H9 (cell line): ENCODE results near the gene BUD13. TPM values are rescaled to one million over a fixed set of nuclear protein-coding genes. Genes with fewer than 3 reads are reported as not detected.

Experiments used
- DNase-seq: peaks from one replicate; pipeline ENCODE4 v3.0.0-alpha.2; 2017
- H2AFZ ChIP-seq: one replicate; pipeline ENCODE4 v1.6.1; 2013; ENCODE audit warnings: mild to moderate bottlenecking, low read length, control low read depth, moderate library complexity
- H2AK5ac ChIP-seq: 2 replicates; pipeline ENCODE4 v1.6.1; 2013; ENCODE audit warnings: low read length, control low read depth, mixed read lengths; ENCODE audit not compliant: insufficient read length
- H2BK120ac ChIP-seq: one replicate; pipeline ENCODE4 v1.6.1; 2013; ENCODE audit warnings: low read depth, mild to moderate bottlenecking, low read length, control low read depth, inconsistent platforms; ENCODE audit not compliant: poor library complexity, severe bottlenecking
- H2BK12ac ChIP-seq: 2 replicates; pipeline ENCODE4 v1.6.1; 2013; ENCODE audit warnings: low read length, control low read depth, mixed read lengths, low read depth; ENCODE audit not compliant: insufficient read length
- H2BK15ac ChIP-seq: 2 replicates; pipeline ENCODE4 v1.6.1; 2013; ENCODE audit warnings: low read depth, low read length, control low read depth
- H2BK20ac ChIP-seq: one replicate; pipeline ENCODE4 v1.6.1; 2013; ENCODE audit warnings: low read depth, mild to moderate bottlenecking, low read length, control low read depth, inconsistent platforms; ENCODE audit not compliant: poor library complexity, severe bottlenecking
- H2BK5ac ChIP-seq: 2 replicates; pipeline ENCODE4 v1.6.1; 2013; ENCODE audit warnings: low read length, control low read depth, mixed read lengths; ENCODE audit not compliant: insufficient read length
- H3K14ac ChIP-seq: 2 replicates; pipeline ENCODE4 v1.6.1; 2013; ENCODE audit warnings: low read length, control low read depth; ENCODE audit not compliant: insufficient read depth
- H3K18ac ChIP-seq: 2 replicates; pipeline ENCODE4 v1.6.1; 2013; ENCODE audit warnings: low read depth, mild to moderate bottlenecking, mixed read lengths, low read length, control low read depth; ENCODE audit not compliant: insufficient read length
- H3K23ac ChIP-seq: 2 replicates; pipeline ENCODE4 v1.6.1; 2013; ENCODE audit warnings: low read length, control low read depth, mixed read lengths, low read depth; ENCODE audit not compliant: insufficient read length
- H3K23me2 ChIP-seq: 2 replicates; pipeline ENCODE4 v1.6.1; 2013; ENCODE audit warnings: low read depth, mild to moderate bottlenecking, mixed read lengths, low read length, control low read depth; ENCODE audit not compliant: insufficient read length, poor library complexity, severe bottlenecking
- H3K27ac ChIP-seq: 2 replicates; pipeline ENCODE4 v1.5.1; 2013; ENCODE audit warnings: low read length, control low read depth, mixed read lengths, low read depth; ENCODE audit not compliant: insufficient read length
- H3K27me3 ChIP-seq: 2 replicates; pipeline ENCODE4 v1.6.1; 2013; ENCODE audit warnings: low read length, control low read depth, inconsistent platforms; ENCODE audit not compliant: insufficient read depth
- H3K4ac ChIP-seq: 2 replicates; pipeline ENCODE4 v1.6.1; 2013; ENCODE audit warnings: low read depth, mild to moderate bottlenecking, control low read depth, inconsistent platforms, low read length, moderate library complexity
- H3K4me1 ChIP-seq: 2 replicates; pipeline ENCODE4 v1.6.1; 2013; ENCODE audit warnings: low read length, control low read depth, inconsistent platforms; ENCODE audit not compliant: insufficient read depth
- H3K4me2 ChIP-seq: 2 replicates; pipeline ENCODE4 v1.6.1; 2013; ENCODE audit warnings: low read length, control low read depth, mixed read lengths; ENCODE audit not compliant: insufficient read length, insufficient read depth
- H3K56ac ChIP-seq: 2 replicates; pipeline ENCODE4 v1.6.1; 2013; ENCODE audit warnings: low read depth, mild to moderate bottlenecking, mixed read lengths, low read length, control low read depth; ENCODE audit not compliant: insufficient read length
- H3K79me1 ChIP-seq: 2 replicates; pipeline ENCODE4 v1.6.1; 2013; ENCODE audit warnings: low read depth, mild to moderate bottlenecking, moderate library complexity, low read length, control low read depth, inconsistent platforms; ENCODE audit not compliant: insufficient read depth, poor library complexity, severe bottlenecking
- H3K79me2 ChIP-seq: 2 replicates; pipeline ENCODE4 v1.6.1; 2013; ENCODE audit warnings: low read length, control low read depth, inconsistent platforms; ENCODE audit not compliant: insufficient read depth
- H3K9ac ChIP-seq: 2 replicates; pipeline ENCODE4 v1.6.1; 2013; ENCODE audit warnings: low read length, control low read depth, mixed read lengths; ENCODE audit not compliant: insufficient read length; ENCODE audit errors: extremely low read depth
- H3K9me3 ChIP-seq: one replicate; pipeline ENCODE4 v1.6.1; 2013; ENCODE audit warnings: low read depth, low read length, inconsistent platforms; ENCODE audit not compliant: control insufficient read depth
- H3T11ph ChIP-seq: one replicate; pipeline ENCODE4 v1.6.1; 2013; ENCODE audit warnings: mild to moderate bottlenecking, low read length, control low read depth, inconsistent platforms
- H4K20me1 ChIP-seq: one replicate; pipeline ENCODE4 v1.6.1; 2013; ENCODE audit not compliant: control insufficient read depth, insufficient read length, insufficient read depth
- H4K5ac ChIP-seq: 2 replicates; pipeline ENCODE4 v1.6.1; 2013; ENCODE audit warnings: low read depth, mild to moderate bottlenecking, mixed read lengths, low read length, control low read depth; ENCODE audit not compliant: insufficient read length
- H4K8ac ChIP-seq: replicated peaks from 2 replicates; pipeline ENCODE4 v1.6.1; 2013; ENCODE audit warnings: low read length, control low read depth, mixed read lengths, low read depth; ENCODE audit not compliant: insufficient read length
- H4K91ac ChIP-seq: 2 replicates; pipeline ENCODE4 v1.6.1; 2013; ENCODE audit warnings: low read depth, mild to moderate bottlenecking, moderate library complexity, mixed read lengths, low read length, control low read depth; ENCODE audit not compliant: insufficient read length
- H3K27ac Mint-ChIP-seq, 3 experiments: 2 replicates in 2 of 3; 3 replicates in 1 of 3; pipeline ENCODE4 v1.8.0; 2020 to 2021; ENCODE audit warnings: mixed read lengths in 3 of 3, mild to moderate bottlenecking in 1 of 3, moderate library complexity in 1 of 3
- H3K27me3 Mint-ChIP-seq: 2 replicates; pipeline ENCODE4 v1.8.0; 2021; ENCODE audit warnings: low read depth, mild to moderate bottlenecking, moderate library complexity, mixed read lengths
- H3K36me3 Mint-ChIP-seq, 3 experiments: 2 replicates in 2 of 3; 3 replicates in 1 of 3; pipeline ENCODE4 v1.8.0; 2020 to 2021; ENCODE audit warnings: low read depth in 3 of 3, mixed read lengths in 3 of 3; ENCODE audit not compliant: insufficient read depth in 1 of 3
- H3K4me1 Mint-ChIP-seq, 2 experiments: 2 replicates each; pipeline ENCODE4 v1.8.0; 2020; ENCODE audit warnings: mixed read lengths in 2 of 2
- H3K4me3 Mint-ChIP-seq, 2 experiments: 2 replicates in 1 of 2; 3 replicates in 1 of 2; pipeline ENCODE4 v1.8.0; 2020 to 2021; ENCODE audit warnings: mild to moderate bottlenecking in 2 of 2, mixed read lengths in 2 of 2, moderate library complexity in 1 of 2
- H3K9me3 Mint-ChIP-seq, 2 experiments: 2 replicates in 1 of 2; 3 replicates in 1 of 2; pipeline ENCODE4 v1.8.0; 2020; ENCODE audit warnings: mild to moderate bottlenecking in 2 of 2, mixed read lengths in 2 of 2, moderate library complexity in 1 of 2
- WGBS: extraction: QIAGEN DNeasy Blood & Tissue Kit; methylation state at CpG from one replicate; pipeline ENCODE4 v1.1.7; 2013; ENCODE audit warnings: missing lambda C conversion rate, low lambda C conversion rate, mixed read lengths; ENCODE audit not compliant: insufficient read length; ENCODE audit errors: extremely low coverage; 5-methylcytosine and 5-hydroxymethylcytosine counted together
- total RNA-seq: library from RNA; stranded (reverse); gene quantifications from 2 replicates; pipeline ENCODE4 v1.2.1, GENCODE V29; 2021
- TF ChIP-seq, protein P1 (sequence below): fragments of 200-600 bp; sonication (generic); conservative IDR thresholded peaks from 3 replicates; pipeline ENCODE4 v1.8.0; 2021; ENCODE audit warnings: antibody characterized with exemption, mild to moderate bottlenecking

Gene BUD13
- total RNA-seq, 1 experiment from 2014 or later, result 30.0 TPM

DNA sequence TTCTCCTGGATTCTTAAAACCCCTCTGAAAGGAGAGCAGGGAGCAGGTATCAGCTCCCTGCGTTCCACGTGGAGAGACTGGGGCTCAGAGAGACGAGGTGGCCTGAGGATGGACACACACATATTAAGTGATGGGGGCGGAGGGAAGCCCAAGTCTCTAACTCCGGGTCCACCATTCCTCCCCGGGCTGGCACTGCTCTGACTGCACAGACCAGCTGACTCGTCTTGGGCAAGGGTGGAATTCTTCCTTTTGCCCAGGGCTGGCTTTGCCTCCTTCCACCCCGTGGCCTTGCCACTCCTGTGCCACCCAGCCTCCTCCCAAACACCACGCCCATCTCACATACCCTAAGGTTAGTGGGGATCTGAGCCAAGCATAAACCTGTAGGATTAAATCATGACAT is 65.0 kb downstream of the BUD13 start:
- H3K56ac ChIP-seq, result no peak overlapping the region
- no peak overlapping the region; the same call in 1 of the 2 replicates for H3K14ac ChIP-seq
- H3K27me3 Mint-ChIP-seq, result peaks cover 54% of the 10 kb centered on the region
- no peak overlapping the region for H3K4me2 ChIP-seq
- no peak overlapping the region for H3K27ac Mint-ChIP-seq
- H3K23ac ChIP-seq, result no peak overlapping the region
- H4K91ac ChIP-seq, result no peak overlapping the region
- peaks cover 2% of the 10 kb centered on the region; the same call in 1 of the 2 replicates for H3K4me1 ChIP-seq
- no peak overlapping the region for H3K9ac ChIP-seq
- H4K20me1 ChIP-seq, result no peaks in the 10 kb centered on the region
- WGBS, result no CpG with 5 or more reads among the region's 9 CpGs
- no peaks in the 10 kb centered on the region for H3K9me3 ChIP-seq
- H2AFZ ChIP-seq, result no peak overlapping the region
- H3K4ac ChIP-seq, result no peak overlapping the region
- no peak overlapping the region for H2BK120ac ChIP-seq
- H3K79me1 ChIP-seq, result no peaks in the 10 kb centered on the region
- H4K5ac ChIP-seq, result no peak overlapping the region
- H4K8ac ChIP-seq, result no peak overlapping the region
- no peak overlapping the region for H2BK5ac ChIP-seq
- H3K27ac ChIP-seq, result no peak overlapping the region
- H2BK15ac ChIP-seq, result no peak overlapping the region
- no peak overlapping the region for H2BK12ac ChIP-seq
- no peak overlapping the region for H3K18ac ChIP-seq
- no peak overlapping the region for H3K4me3 Mint-ChIP-seq
- no peaks in the 10 kb centered on the region; the same call in 1 of the 2 replicates for H3K27me3 ChIP-seq
- no peaks in the 10 kb centered on the region for H3K23me2 ChIP-seq
- TF ChIP-seq, protein P1, sequence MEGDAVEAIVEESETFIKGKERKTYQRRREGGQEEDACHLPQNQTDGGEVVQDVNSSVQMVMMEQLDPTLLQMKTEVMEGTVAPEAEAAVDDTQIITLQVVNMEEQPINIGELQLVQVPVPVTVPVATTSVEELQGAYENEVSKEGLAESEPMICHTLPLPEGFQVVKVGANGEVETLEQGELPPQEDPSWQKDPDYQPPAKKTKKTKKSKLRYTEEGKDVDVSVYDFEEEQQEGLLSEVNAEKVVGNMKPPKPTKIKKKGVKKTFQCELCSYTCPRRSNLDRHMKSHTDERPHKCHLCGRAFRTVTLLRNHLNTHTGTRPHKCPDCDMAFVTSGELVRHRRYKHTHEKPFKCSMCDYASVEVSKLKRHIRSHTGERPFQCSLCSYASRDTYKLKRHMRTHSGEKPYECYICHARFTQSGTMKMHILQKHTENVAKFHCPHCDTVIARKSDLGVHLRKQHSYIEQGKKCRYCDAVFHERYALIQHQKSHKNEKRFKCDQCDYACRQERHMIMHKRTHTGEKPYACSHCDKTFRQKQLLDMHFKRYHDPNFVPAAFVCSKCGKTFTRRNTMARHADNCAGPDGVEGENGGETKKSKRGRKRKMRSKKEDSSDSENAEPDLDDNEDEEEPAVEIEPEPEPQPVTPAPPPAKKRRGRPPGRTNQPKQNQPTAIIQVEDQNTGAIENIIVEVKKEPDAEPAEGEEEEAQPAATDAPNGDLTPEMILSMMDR, result no peak
- H2BK20ac ChIP-seq, result no peak overlapping the region
- H3K79me2 ChIP-seq, result no peaks in the 10 kb centered on the region; the same call in 1 of the 2 replicates
- no peaks in the 10 kb centered on the region for H3K36me3 Mint-ChIP-seq
- H3T11ph ChIP-seq, result no peak overlapping the region
- H3K9me3 Mint-ChIP-seq, result no peaks in the 10 kb centered on the region; a peak in 1 of 5 replicates
- H3K4me1 Mint-ChIP-seq, result peaks cover 44 to 62% of the 10 kb centered on the region in 2 experiments
- DNase-seq, result no peak
- H2AK5ac ChIP-seq, result no peak overlapping the region
